K562 (cell line): ENCODE data around the gene FRYL. TPM values are rescaled to one million over a fixed set of nuclear protein-coding genes. Genes with fewer than 3 reads are reported as not detected.

Source experiments
- ARID3B ChIP-seq: fragments of 250-450 bp; sonication (Bioruptor Pico); IDR thresholded peaks from 2 replicates; pipeline ENCODE4 v1.4.0; 2020; ENCODE audit warnings: borderline replicate concordance
- ATF1 ChIP-seq, 2 experiments: fragments of 450-650 bp in 1 of 2; IDR thresholded peaks; 2 replicates each; pipeline ENCODE4 v1.6.1; 2016; ENCODE audit warnings: missing compliant biosample characterization in 1 of 2, missing genetic modification characterization in 1 of 2
- CHCHD3 ChIP-seq: fragments of 250-450 bp; sonication (Bioruptor Pico); IDR thresholded peaks from 2 replicates; pipeline ENCODE4 v2.1.2; 2022; ENCODE audit warnings: mild to moderate bottlenecking
- CHD4 ChIP-seq: fragments of 200-600 bp; sonication (generic); IDR thresholded peaks from 3 replicates; pipeline ENCODE4 v1.6.1; 2012; ENCODE audit warnings: low read depth, mild to moderate bottlenecking, mixed read lengths, low read length, inconsistent platforms; ENCODE audit not compliant: insufficient read depth, insufficient replicate concordance, poor library complexity, severe bottlenecking
- CREB3 ChIP-seq: fragments of 450-650 bp; conservative IDR thresholded peaks from 2 replicates; pipeline ENCODE4 v1.6.1; 2016; ENCODE audit warnings: missing genetic modification characterization, low read depth, mild to moderate bottlenecking, missing compliant biosample characterization, moderate library complexity
- FOXM1 ChIP-seq, 2 experiments: fragments of 450-650 bp in 1 of 2; sonication (generic) in 1 of 2; formaldehyde crosslinking in 1 of 2; IDR thresholded peaks; 2 replicates each; pipeline versions ENCODE4 v1.6.1 to v1.9.0; 2017 to 2022; ENCODE audit warnings: low read depth in 2 of 2, mild to moderate bottlenecking in 2 of 2, missing genetic modification reagents in 1 of 2, moderate library complexity in 1 of 2
- FOXP1 ChIP-seq: sonication (generic); formaldehyde crosslinking; IDR thresholded peaks from 2 replicates; pipeline ENCODE4 v1.8.0; 2022; ENCODE audit warnings: mild to moderate bottlenecking, missing genetic modification reagents
- GABPB2 ChIP-seq: fragments of 250-450 bp; sonication (Bioruptor Pico); conservative IDR thresholded peaks from 2 replicates; pipeline ENCODE4 v1.5.1; 2021; ENCODE audit warnings: mild to moderate bottlenecking
- HMGN3 ChIP-seq: IDR thresholded peaks from 2 replicates; pipeline ENCODE4 v1.6.1; 2011; ENCODE audit warnings: borderline replicate concordance, low read depth, mild to moderate bottlenecking, mixed read lengths, low read length; ENCODE audit not compliant: insufficient read length; ENCODE audit errors: extremely low read depth
- ILK ChIP-seq: fragments of 450-650 bp; IDR thresholded peaks from 2 replicates; pipeline ENCODE4 v1.6.1; 2016; ENCODE audit warnings: missing genetic modification characterization, low read depth, mild to moderate bottlenecking, missing compliant biosample characterization, moderate library complexity, borderline replicate concordance
- KLF16 ChIP-seq: IDR thresholded peaks from 2 replicates; pipeline ENCODE4 v1.6.1; 2016; ENCODE audit warnings: antibody characterized with exemption
- PREB ChIP-seq: sonication (generic); formaldehyde crosslinking; IDR thresholded peaks from 2 replicates; pipeline ENCODE4 v1.8.1; 2023; ENCODE audit warnings: mild to moderate bottlenecking, missing genetic modification reagents
- RBFOX2 ChIP-seq: fragments of 200-400 bp; formaldehyde crosslinking; IDR thresholded peaks from 2 replicates; pipeline ENCODE4 v1.6.1; 2017; ENCODE audit warnings: low read depth, mild to moderate bottlenecking, low read length, moderate library complexity
- RHOXF2B ChIP-seq: fragments of 250-450 bp; sonication (Bioruptor Pico); conservative IDR thresholded peaks from 2 replicates; pipeline ENCODE4 v1.5.1; 2021
- RUNX1 ChIP-seq: sonication (generic); IDR thresholded peaks from 2 replicates; pipeline ENCODE4 v1.6.1; 2016; ENCODE audit warnings: antibody characterized with exemption, low read depth
- ZNF121 ChIP-seq: sonication (generic); formaldehyde crosslinking; conservative IDR thresholded peaks from 2 replicates; pipeline ENCODE4 v1.8.0; 2022; ENCODE audit warnings: missing genetic modification reagents
- ZNF175 ChIP-seq: fragments of 200-800 bp; sonication (Bioruptor generic); IDR thresholded peaks from 2 replicates; pipeline ENCODE4 v1.6.1; 2016; ENCODE audit warnings: low read depth, mild to moderate bottlenecking, missing genetic modification characterization, missing compliant biosample characterization
- ZNF197 ChIP-seq: fragments of 200-800 bp; sonication (Bioruptor generic); IDR thresholded peaks from 2 replicates; pipeline ENCODE4 v1.6.1; 2016; ENCODE audit warnings: low read depth, missing genetic modification characterization, missing compliant biosample characterization
- ZNF395 ChIP-seq: fragments of 200-800 bp; sonication (Bioruptor generic); IDR thresholded peaks from 2 replicates; pipeline ENCODE4 v1.6.1; 2017; ENCODE audit warnings: missing genetic modification characterization, missing compliant biosample characterization
- ZNF436 ChIP-seq: fragments of 250-450, 450-650 bp; sonication (Bioruptor Pico); formaldehyde crosslinking; IDR thresholded peaks from 2 replicates; pipeline ENCODE4 v1.7.0; 2020; ENCODE audit warnings: mild to moderate bottlenecking
- ZNF445 ChIP-seq: fragments of 250-450 bp; sonication (Bioruptor Pico); IDR thresholded peaks from 2 replicates; pipeline ENCODE4 v1.4.0; 2020; ENCODE audit warnings: low read depth, mild to moderate bottlenecking, moderate library complexity
- ZNF780A ChIP-seq: fragments of 250-450 bp; sonication (Bioruptor Pico); IDR thresholded peaks from 2 replicates; pipeline ENCODE4 v1.5.0; 2021; ENCODE audit warnings: mild to moderate bottlenecking
- polyA plus RNA-seq, 8 experiments: library from polyadenylated mRNA; depleted of rRNA in 4 of 8; stranded (reverse) in 5 of 8; unstranded in 3 of 8; fragments of >200 nt; fragmentation: Nextera tagmentation in 2 of 8; fragmentation: Illumina TruSeq in 1 of 8; extraction: Ambion mirVana in 2 of 8; extraction: Trizol in 1 of 8; gene quantifications; 2 replicates each; pipeline versions ENCODE4 v1.2.1 to v1.2.3, GENCODE V29; 2011 to 2014; ENCODE audit warnings: inconsistent platforms in 1 of 8, missing spikeins in 1 of 8
- total RNA-seq, 7 experiments: library from RNA; depleted of rRNA in 6 of 7; stranded (reverse); fragments of >200 nt in 6 of 7; fragmentation: Illumina TruSeq in 2 of 7; extraction: Trizol in 2 of 7; gene quantifications; 2 replicates each; pipeline versions ENCODE4 v1.2.1 to v1.2.3, GENCODE V29; 2011 to 2021; ENCODE audit warnings: low replicate concordance in 1 of 7

Gene FRYL
- total and polyA plus RNA-seq, 9 of the 15 experiments (the other 6 are each of a cell fraction or from before 2014, with no cell fraction given): 7.2 to 34.9 (median 15.9) TPM

GRCh38 chr4:48683784-48684666 is 96.1 kb downstream of the FRYL start (continued):
- TF ChIP-seq PREB (CRISPR knock-in tag) (no peak), CHD4 (no peak), ILK (tag) (no peak), ZNF445 (0 out of 2 replicates have a peak, but pooled peaks have one; percentile 48), GABPB2 (CRISPR knock-in tag) (no peak), ZNF436 (no peak), ARID3B (no peak), KLF16 (peak; percentile 83), RHOXF2B (no peak), ZNF197 (CRISPR knock-in tag) (0 out of 2 replicates have a peak, but pooled peaks have one; percentile 53), ZNF121 (CRISPR knock-in tag) (no peak), FOXM1 (IDR thresholded peaks at IDR 0.05; ENCODE audit: low read depth) (peak; percentile 88), FOXM1 (CRISPR knock-in tag; IDR thresholded peaks at IDR 0.05; ENCODE audit: low read depth) (no peak), CREB3 (tag) (no peak), ZNF175 (CRISPR knock-in tag) (no peak; the same call in 1 of the 2 replicates), FOXP1 (CRISPR knock-in tag) (no peak), RUNX1 (no peak), HMGN3 (peak; percentile 64), ZNF780A (CRISPR knock-in tag) (no peak), CHCHD3 (no peak), ATF1 (CRISPR knock-in tag; IDR thresholded peaks at IDR 0.05) (no peak), ATF1 (tag; IDR thresholded peaks at IDR 0.05) (peak; percentile 81), ZNF395 (CRISPR knock-in tag) (peak; percentile 30; the same call in 1 of the 2 replicates), RBFOX2 (no peak)
